Stimulated activated CD8-positive, alpha-beta memory T cell treated with anti-CD3 and anti-CD28 coated beads, Interleukin-4, amount 100 ng/mL, for 24 hours (primary cell): ENCODE measurements around the gene VPS33B.

ENCODE experiments used
- DNase-seq: peaks from one replicate; pipeline ENCODE4 v3.0.0-alpha.2; 2020; ENCODE audit warnings: low read depth

Gene VPS33B

DNA sequence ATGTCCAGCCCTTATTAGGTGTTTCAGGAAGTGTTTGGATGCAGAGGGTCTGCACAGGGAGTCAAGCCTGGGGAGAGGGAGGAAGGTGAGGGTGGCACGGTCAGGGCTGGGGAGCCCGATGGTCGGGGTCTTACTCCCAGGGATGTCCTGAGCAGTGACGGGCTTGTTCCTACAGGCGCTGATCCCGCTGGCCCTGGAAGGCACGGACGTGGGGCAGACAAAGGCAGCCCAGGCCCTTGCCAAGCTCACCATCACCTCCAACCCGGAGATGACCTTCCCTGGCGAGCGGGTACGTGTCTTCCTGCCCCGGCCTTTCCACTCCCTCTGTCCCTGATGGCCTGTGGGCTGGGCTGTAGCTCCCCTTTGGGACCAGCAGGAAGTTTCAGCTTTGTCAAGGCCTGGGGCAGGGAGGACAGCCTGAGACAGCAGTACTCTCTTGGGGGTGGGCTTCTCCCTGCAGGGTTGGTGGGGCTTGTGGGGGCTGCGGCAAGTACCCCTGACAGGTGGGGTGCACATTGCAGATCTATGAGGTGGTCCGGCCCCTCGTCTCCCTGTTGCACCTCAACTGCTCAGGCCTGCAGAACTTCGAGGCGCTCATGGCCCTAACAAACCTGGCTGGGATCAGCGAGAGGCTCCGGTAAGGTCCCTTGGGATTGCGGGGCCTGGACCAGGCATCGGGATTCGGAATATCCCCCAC, 72.3 kb downstream of the VPS33B start:
- no peak for DNase-seq
